Neural cell (in vitro differentiated cells): ENCODE measurements around the gene RTN4R. TPM values are rescaled to one million over a fixed set of nuclear protein-coding genes. Genes with fewer than 3 reads are reported as not detected.

Experiments used
- H2AFZ ChIP-seq: fragments of 200-600, 300-800 bp; sonication (generic), shearing (Covaris generic); 2 replicates; pipeline ENCODE4 v1.6.0; 2014; ENCODE audit warnings: low read depth, mild to moderate bottlenecking, antibody characterized with exemption, low read length, moderate library complexity
- H3F3A ChIP-seq: fragments of 200-600 bp; shearing (Covaris generic); 2 replicates; pipeline ENCODE4 v1.6.1; 2016; ENCODE audit warnings: mild to moderate bottlenecking, moderate library complexity, mixed read lengths, antibody characterized with exemption, low read length; ENCODE audit not compliant: insufficient read depth, poor library complexity, severe bottlenecking
- H3K27ac ChIP-seq: fragments of 200-600, 300-800 bp; sonication (generic), shearing (Covaris generic); 2 replicates; pipeline ENCODE4 v1.5.1; 2014; ENCODE audit warnings: mild to moderate bottlenecking, low read length, moderate library complexity
- H3K27me3 ChIP-seq: fragments of 300-800, 200-600 bp; sonication (generic), shearing (Covaris generic); 2 replicates; pipeline ENCODE4 v1.6.0; 2014; ENCODE audit warnings: mild to moderate bottlenecking, low read depth, low read length, moderate library complexity; ENCODE audit not compliant: insufficient read depth
- H3K36me3 ChIP-seq: fragments of 300-800, 200-600 bp; sonication (generic), shearing (Covaris generic); 2 replicates; pipeline ENCODE4 v1.5.1; 2014; ENCODE audit warnings: mild to moderate bottlenecking, antibody characterized with exemption, low read length, moderate library complexity; ENCODE audit not compliant: insufficient read depth
- H3K4me2 ChIP-seq: fragments of 300-800, 200-600 bp; sonication (generic), shearing (Covaris generic); 2 replicates; pipeline ENCODE4 v1.6.0; 2014; ENCODE audit warnings: mild to moderate bottlenecking, low read length
- H3K4me3 ChIP-seq: fragments of 300-800, 200-600 bp; sonication (generic), shearing (Covaris generic); 2 replicates; pipeline ENCODE4 v1.5.1; 2014; ENCODE audit warnings: mild to moderate bottlenecking, low read length, moderate library complexity
- H3K79me2 ChIP-seq: fragments of 200-600 bp; shearing (Covaris generic); replicated peaks from 2 replicates; pipeline ENCODE4 v1.6.0; 2014; ENCODE audit warnings: mild to moderate bottlenecking, low read length, moderate library complexity; ENCODE audit not compliant: insufficient read depth
- H3K9ac ChIP-seq: fragments of 300-800, 200-600 bp; sonication (generic), shearing (Covaris generic); 2 replicates; pipeline ENCODE4 v1.6.1; 2016; ENCODE audit warnings: mild to moderate bottlenecking, low read length, mixed read lengths
- H3K9me2 ChIP-seq: fragments of 200-600 bp; shearing (Covaris generic); 2 replicates; pipeline ENCODE4 v1.6.1; 2016; ENCODE audit warnings: mild to moderate bottlenecking, low read length, mixed read lengths; ENCODE audit not compliant: insufficient read depth
- H3K9me3 ChIP-seq: fragments of 200-600, 300-800 bp; sonication (generic), shearing (Covaris generic); 2 replicates; pipeline ENCODE4 v1.6.1; 2016; ENCODE audit warnings: mild to moderate bottlenecking, mixed run types, low read length, moderate library complexity, mixed read lengths
- H4K20me1 ChIP-seq: fragments of 200-600 bp; shearing (Covaris generic); 2 replicates; pipeline ENCODE4 v1.6.1; 2016; ENCODE audit warnings: mild to moderate bottlenecking, mixed run types; ENCODE audit not compliant: insufficient read depth
- EP300 ChIP-seq: fragments of 450-650 bp; conservative IDR thresholded peaks from 2 replicates; pipeline ENCODE4 v1.6.1; 2014; ENCODE audit warnings: antibody characterized with exemption, mild to moderate bottlenecking, moderate library complexity; ENCODE audit not compliant: poor library complexity, severe bottlenecking
- EZH2 ChIP-seq: fragments of 200-600, 300-800 bp; shearing (Covaris generic), sonication (generic); IDR thresholded peaks from 2 replicates; pipeline ENCODE4 v1.6.1; 2014; ENCODE audit warnings: antibody characterized with exemption, low read length, borderline replicate concordance, mild to moderate bottlenecking; ENCODE audit not compliant: insufficient read depth, poor library complexity, severe bottlenecking
- MXI1 ChIP-seq: fragments of 450-650 bp; conservative IDR thresholded peaks from 2 replicates; pipeline ENCODE4 v1.6.1; 2014; ENCODE audit warnings: antibody characterized with exemption, mild to moderate bottlenecking; ENCODE audit not compliant: poor library complexity, severe bottlenecking
- POLR2AphosphoS5 ChIP-seq: IDR thresholded peaks from 2 replicates; pipeline ENCODE4 v1.6.1; 2012
- RAD21 ChIP-seq: fragments of 450-650 bp; conservative IDR thresholded peaks from 2 replicates; pipeline ENCODE4 v1.6.1; 2014; ENCODE audit warnings: antibody characterized with exemption, mild to moderate bottlenecking, moderate library complexity
- REST ChIP-seq: IDR thresholded peaks from 2 replicates; pipeline ENCODE4 v1.6.1; 2012; ENCODE audit warnings: borderline replicate concordance
- SMC3 ChIP-seq: fragments of 450-650 bp; conservative IDR thresholded peaks from 2 replicates; pipeline ENCODE4 v1.6.1; 2014; ENCODE audit warnings: antibody characterized with exemption, mild to moderate bottlenecking, moderate library complexity; ENCODE audit not compliant: poor library complexity
- TAF1 ChIP-seq: IDR thresholded peaks from 2 replicates; pipeline ENCODE4 v1.6.1; 2012; ENCODE audit warnings: low read depth
- polyA plus RNA-seq: library from polyadenylated mRNA; depleted of rRNA; stranded (reverse); fragments of >200 nt; gene quantifications from 2 replicates; pipeline ENCODE4 v1.2.3, GENCODE V29; 2014
- TF ChIP-seq, protein P1 (sequence below): fragments of 450-650 bp; IDR thresholded peaks from 2 replicates; pipeline ENCODE4 v1.5.1; 2014; ENCODE audit warnings: antibody characterized with exemption, mild to moderate bottlenecking, moderate library complexity; ENCODE audit not compliant: poor library complexity, severe bottlenecking

The RTN4R gene
- polyA plus RNA-seq, 1 donor from 2014 or later: 13.6 TPM

DNA sequence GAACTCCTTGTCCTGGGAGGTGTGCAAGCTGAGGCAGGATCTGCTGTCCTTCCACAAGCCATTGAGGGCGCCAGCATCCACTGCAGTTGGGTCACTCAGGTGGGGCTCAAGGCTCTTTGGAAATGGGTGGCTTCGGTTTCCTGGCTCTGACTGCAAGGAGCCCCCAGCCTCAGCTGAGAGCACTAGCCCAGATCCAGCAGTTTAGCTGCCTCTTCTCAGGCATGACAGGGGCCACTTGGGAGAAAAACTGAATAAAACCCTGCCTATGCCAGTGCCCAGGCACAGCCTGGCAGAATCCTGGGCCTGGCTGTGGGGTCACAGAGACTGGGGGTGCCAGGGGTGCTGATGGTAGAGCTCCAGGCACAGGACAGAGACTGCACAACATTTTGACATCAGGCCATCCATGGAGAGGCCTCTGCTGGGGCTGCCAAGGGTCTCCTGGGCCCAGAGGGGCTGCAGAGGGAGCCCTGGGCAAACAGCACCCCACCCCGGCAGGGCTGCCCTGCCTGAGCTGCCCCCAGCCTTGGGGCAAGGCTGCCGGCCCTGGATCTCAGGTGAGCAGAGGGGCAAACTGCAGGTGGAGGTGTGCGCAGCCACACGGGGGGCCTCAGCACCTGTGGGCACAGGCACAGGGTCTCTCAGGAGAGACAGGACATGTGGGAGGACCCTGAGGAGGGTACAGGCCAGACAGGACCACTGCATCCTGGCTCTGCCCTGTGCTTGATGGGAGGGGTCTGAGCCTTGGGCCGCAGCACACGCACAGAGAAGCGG, 28.3 kb downstream of the RTN4R start:
- no peak for TF ChIP-seq RAD21
- no peak for TF ChIP-seq EZH2
- no peak for TF ChIP-seq TAF1
- TF ChIP-seq MXI1: no peak
- no peak for TF ChIP-seq SMC3
- TF ChIP-seq, protein P1, sequence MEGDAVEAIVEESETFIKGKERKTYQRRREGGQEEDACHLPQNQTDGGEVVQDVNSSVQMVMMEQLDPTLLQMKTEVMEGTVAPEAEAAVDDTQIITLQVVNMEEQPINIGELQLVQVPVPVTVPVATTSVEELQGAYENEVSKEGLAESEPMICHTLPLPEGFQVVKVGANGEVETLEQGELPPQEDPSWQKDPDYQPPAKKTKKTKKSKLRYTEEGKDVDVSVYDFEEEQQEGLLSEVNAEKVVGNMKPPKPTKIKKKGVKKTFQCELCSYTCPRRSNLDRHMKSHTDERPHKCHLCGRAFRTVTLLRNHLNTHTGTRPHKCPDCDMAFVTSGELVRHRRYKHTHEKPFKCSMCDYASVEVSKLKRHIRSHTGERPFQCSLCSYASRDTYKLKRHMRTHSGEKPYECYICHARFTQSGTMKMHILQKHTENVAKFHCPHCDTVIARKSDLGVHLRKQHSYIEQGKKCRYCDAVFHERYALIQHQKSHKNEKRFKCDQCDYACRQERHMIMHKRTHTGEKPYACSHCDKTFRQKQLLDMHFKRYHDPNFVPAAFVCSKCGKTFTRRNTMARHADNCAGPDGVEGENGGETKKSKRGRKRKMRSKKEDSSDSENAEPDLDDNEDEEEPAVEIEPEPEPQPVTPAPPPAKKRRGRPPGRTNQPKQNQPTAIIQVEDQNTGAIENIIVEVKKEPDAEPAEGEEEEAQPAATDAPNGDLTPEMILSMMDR: no peak
- no peaks in the 10 kb centered on the region for H3F3A ChIP-seq

GRCh38 chr22:20238901-20239675, 29.0 kb downstream of the RTN4R start:
- Histone ChIP-seq H3F3A (no peaks in the 10 kb centered on the region), H3K36me3 (no peaks in the 10 kb centered on the region), H3K4me3 (no peak overlapping the region), H4K20me1 (no peaks in the 10 kb centered on the region), H3K9ac (no peak overlapping the region), H3K27ac (no peak overlapping the region), H3K79me2 (no peaks in the 10 kb centered on the region), H3K27me3 (no peaks in the 10 kb centered on the region), H3K9me3 (no peaks in the 10 kb centered on the region), H3K4me2 (no peak overlapping the region), H2AFZ (no peak overlapping the region), H3K9me2 (no peaks in the 10 kb centered on the region)
- TF ChIP-seq REST (no peak), EZH2 (no peak), RAD21 (no peak), EP300 (no peak), TAF1 (no peak), POLR2AphosphoS5 (no peak)
- TF ChIP-seq, protein P1: no peak

More for the DNA sequence above, 28.3 kb downstream of the RTN4R start:
- H2AFZ ChIP-seq: no peak overlapping the region
- no peak overlapping the region for H3K9ac ChIP-seq
- no peaks in the 10 kb centered on the region for H3K27me3 ChIP-seq
- H4K20me1 ChIP-seq: no peaks in the 10 kb centered on the region
- H3K79me2 ChIP-seq: no peaks in the 10 kb centered on the region
- H3K4me2 ChIP-seq: no peak overlapping the region
- H3K36me3 ChIP-seq: no peaks in the 10 kb centered on the region
- H3K9me3 ChIP-seq: no peaks in the 10 kb centered on the region
- H3K27ac ChIP-seq: no peak overlapping the region
- H3K4me3 ChIP-seq: no peak overlapping the region
- no peaks in the 10 kb centered on the region for H3K9me2 ChIP-seq
